ENCODE results near the gene ARHGDIB. TPM values are rescaled to one million over a fixed set of nuclear protein-coding genes. Genes with fewer than 3 reads are reported as not detected.

The ARHGDIB gene
- total RNA-seq, 5 donors from 2014 or later (not counting 1 experiment from before 2014, with no cell fraction given): 722 to 938 (median 785) TPM

- POLR2A ChIA-PET: no interaction called here
Measured at GRCh38 chr12:15000575-15000974, 39.2 kb upstream of the ARHGDIB start.

GRCh38 chr12:14999695-15000365 lies 38.4 kb upstream of the ARHGDIB start:
- Mint-ChIP-seq H3K27ac (no peak overlapping the region), H3K36me3 (no peaks in the 10 kb centered on the region), H3K9me3 (no peaks in the 10 kb centered on the region), H3K4me1 (peaks cover 9 to 11% (median 11%) of the 10 kb centered on the region in 3 donors), H3K27me3 (peaks cover 16 to 25% of the 10 kb centered on the region in 2 donors), H3K4me3 (no peak overlapping the region)
- ChIA-PET CTCF (interaction anchor here in 1 of 2 donors (0.6 kb wide), 1 partner anchor 45 kb away, joined by 3 read pairs; no protein-coding TSS in a partner anchor), POLR2A (no interaction called here)
- no peak for DNase-seq
- 83% methylated on average over 1 of the region's 2 CpGs for WGBS (ENCODE audit: insufficient coverage)
- Histone ChIP-seq H3K4me1 (ENCODE audit: control insufficient read depth in 1 of 2, extremely low read depth in 1 of 2, insufficient read depth in 2 of 2, low read length in 2 of 2) (peaks cover 9% of the 10 kb centered on the region in 2 experiments), H3K9me3 (no peaks in the 10 kb centered on the region), H3K27ac (ENCODE audit: low read length) (no peak overlapping the region), H3K36me3 (ENCODE audit: control insufficient read depth in 2 of 2, extremely low read depth in 1 of 2, insufficient read depth in 1 of 2, low read length in 1 of 2) (no peaks in the 10 kb centered on the region), H3K4me3 (ENCODE audit: control insufficient read depth in 1 of 2, extremely low read depth in 1 of 2, low read length in 1 of 2) (no peak overlapping the region), H3K27me3 (replicated peaks in 1 of 2; ENCODE audit: control insufficient read depth in 2 of 2, extremely low read depth in 1 of 2, insufficient read depth in 2 of 2, low read length in 1 of 2) (peaks cover 0 to 6% of the 10 kb centered on the region in 2 experiments)
- no peak for ATAC-seq (replicated peaks in 1 of 4)

More at GRCh38 chr12:15000575-15000974, 39.2 kb upstream of the ARHGDIB start:
- H3K36me3 ChIP-seq (ENCODE audit: control insufficient read depth in 2 of 2, extremely low read depth in 1 of 2, insufficient read depth in 1 of 2, low read length in 1 of 2): no peaks in the 10 kb centered on the region
- no peaks in the 10 kb centered on the region for H3K9me3 ChIP-seq
- no peaks in the 10 kb centered on the region for H3K9me3 Mint-ChIP-seq
- 86% methylated on average over 2 of the region's 2 CpGs for WGBS (ENCODE audit: insufficient coverage)
- peaks cover 17 to 31% of the 10 kb centered on the region in 2 donors for H3K27me3 Mint-ChIP-seq
- DNase-seq (no peak), ATAC-seq (replicated peaks in 1 of 4) (no peak)
- peaks cover 2 to 4% (median 4%) of the 10 kb centered on the region in 3 donors for H3K4me1 Mint-ChIP-seq
- no peak overlapping the region for H3K4me3 ChIP-seq (ENCODE audit: control insufficient read depth in 1 of 2, extremely low read depth in 1 of 2, low read length in 1 of 2)
- peaks cover 1 to 2% of the 10 kb centered on the region in 2 experiments for H3K4me1 ChIP-seq (ENCODE audit: control insufficient read depth in 1 of 2, extremely low read depth in 1 of 2, insufficient read depth in 2 of 2, low read length in 2 of 2)
- peaks cover 0 to 6% of the 10 kb centered on the region in 2 experiments for H3K27me3 ChIP-seq (replicated peaks in 1 of 2; ENCODE audit: control insufficient read depth in 2 of 2, extremely low read depth in 1 of 2, insufficient read depth in 2 of 2, low read length in 1 of 2)
- H3K36me3 Mint-ChIP-seq: no peaks in the 10 kb centered on the region
- H3K27ac ChIP-seq (ENCODE audit: low read length): no peak overlapping the region
- CTCF ChIA-PET: interaction anchor here (0.6 to 0.9 kb wide), 2 partner anchors 44 to 152 kb away, joined by 3 read pairs; no protein-coding TSS in a partner anchor
- H3K4me3 Mint-ChIP-seq: no peak overlapping the region
- H3K27ac Mint-ChIP-seq: no peak overlapping the region

- Histone ChIP-seq H3K4me3 (ENCODE audit: control insufficient read depth in 1 of 2, extremely low read depth in 1 of 2, low read length in 1 of 2) (no peak overlapping the region), H3K4me1 (ENCODE audit: control insufficient read depth in 1 of 2, extremely low read depth in 1 of 2, insufficient read depth in 2 of 2, low read length in 2 of 2) (peaks cover 13 to 15% of the 10 kb centered on the region in 2 experiments), H3K27me3 (replicated peaks in 1 of 2; ENCODE audit: control insufficient read depth in 2 of 2, extremely low read depth in 1 of 2, insufficient read depth in 2 of 2, low read length in 1 of 2) (peaks cover 0 to 6% of the 10 kb centered on the region in 2 experiments), H3K27ac (ENCODE audit: low read length) (no peak overlapping the region), H3K36me3 (ENCODE audit: control insufficient read depth in 2 of 2, extremely low read depth in 1 of 2, insufficient read depth in 1 of 2, low read length in 1 of 2) (no peaks in the 10 kb centered on the region), H3K9me3 (no peaks in the 10 kb centered on the region)
- POLR2A ChIA-PET: no interaction called here
- Mint-ChIP-seq H3K4me1 (peaks cover 16 to 18% (median 18%) of the 10 kb centered on the region in 3 donors), H3K27me3 (peaks cover 16 to 19% of the 10 kb centered on the region in 2 donors), H3K9me3 (no peaks in the 10 kb centered on the region), H3K36me3 (no peaks in the 10 kb centered on the region), H3K4me3 (no peak overlapping the region), H3K27ac (peak overlapping the region in 1 of 2 donors; percentile 1)
- CTCF ChIA-PET: interaction anchor here (0.6 to 0.7 kb wide), 2 partner anchors 33 to 151 kb away, joined by 3 read pairs; no protein-coding TSS in a partner anchor
- no peak for DNase-seq
- no CpG with 5 or more reads among the region's 2 CpGs for WGBS (ENCODE audit: insufficient coverage)
- ATAC-seq (replicated peaks in 1 of 4): no peak
Measured at GRCh38 chr12:14999021-14999694, 37.8 kb upstream of the ARHGDIB start.

GRCh38 chr12:14997998-14998397 lies 36.6 kb upstream of the ARHGDIB start:
- H3K9me3 Mint-ChIP-seq: no peaks in the 10 kb centered on the region
- no peaks in the 10 kb centered on the region for H3K36me3 Mint-ChIP-seq
- H3K4me1 ChIP-seq (ENCODE audit: control insufficient read depth in 1 of 2, extremely low read depth in 1 of 2, insufficient read depth in 2 of 2, low read length in 2 of 2): peaks cover 15 to 18% of the 10 kb centered on the region in 2 experiments
- peaks cover 9 to 10% of the 10 kb centered on the region in 2 donors for H3K27me3 Mint-ChIP-seq
- no peak overlapping the region for H3K4me3 Mint-ChIP-seq
- H3K4me3 ChIP-seq (ENCODE audit: control insufficient read depth in 1 of 2, extremely low read depth in 1 of 2, low read length in 1 of 2): no peak overlapping the region
- no CpG with 5 or more reads among the region's 3 CpGs for WGBS (ENCODE audit: insufficient coverage)
- ChIA-PET POLR2A (no interaction called here), CTCF (no interaction called here)
- no peak overlapping the region for H3K27ac ChIP-seq (ENCODE audit: low read length)
- H3K27ac Mint-ChIP-seq: no peak overlapping the region
- no peaks in the 10 kb centered on the region for H3K9me3 ChIP-seq
- H3K4me1 Mint-ChIP-seq: peaks cover 27 to 28% (median 28%) of the 10 kb centered on the region in 3 donors
- no peaks in the 10 kb centered on the region for H3K36me3 ChIP-seq (ENCODE audit: control insufficient read depth in 2 of 2, extremely low read depth in 1 of 2, insufficient read depth in 1 of 2, low read length in 1 of 2)
- peaks cover 0 to 6% of the 10 kb centered on the region in 2 experiments for H3K27me3 ChIP-seq (replicated peaks in 1 of 2; ENCODE audit: control insufficient read depth in 2 of 2, extremely low read depth in 1 of 2, insufficient read depth in 2 of 2, low read length in 1 of 2)
- DNase-seq (no peak), ATAC-seq (replicated peaks in 1 of 4) (no peak)

- H3K4me1 Mint-ChIP-seq: peaks cover 27 to 31% (median 31%) of the 10 kb centered on the region in 3 donors
- ATAC-seq (replicated peaks in 1 of 4) (peak in 3 of 4 experiments; percentile 36 to 70 (median 37)), DNase-seq (peak in 2 of 35 experiments; percentile 28 to 83)
- H3K4me3 ChIP-seq (ENCODE audit: control insufficient read depth in 1 of 2, extremely low read depth in 1 of 2, low read length in 1 of 2): no peak overlapping the region
- H3K27me3 Mint-ChIP-seq: peaks cover 5 to 6% of the 10 kb centered on the region in 2 donors
- no peak overlapping the region for H3K27ac ChIP-seq (ENCODE audit: low read length)
- no peaks in the 10 kb centered on the region for H3K36me3 ChIP-seq (ENCODE audit: control insufficient read depth in 2 of 2, extremely low read depth in 1 of 2, insufficient read depth in 1 of 2, low read length in 1 of 2)
- POLR2A ChIA-PET: interaction anchor here (0.5 to 1.6 kb wide), 7 partner anchors 12 to 225 kb away, joined by 3 to 10 read pairs (median 3); partner anchors contain the start of gene RERG (in 1 of the 2)
- H3K27me3 ChIP-seq (replicated peaks in 1 of 2; ENCODE audit: control insufficient read depth in 2 of 2, extremely low read depth in 1 of 2, insufficient read depth in 2 of 2, low read length in 1 of 2): no peaks in the 10 kb centered on the region
- no peaks in the 10 kb centered on the region for H3K36me3 Mint-ChIP-seq
- no CpG with 5 or more reads among the region's 3 CpGs for WGBS (ENCODE audit: insufficient coverage)
- peak overlapping the region; percentile 89 to 91 for H3K27ac Mint-ChIP-seq
- no peaks in the 10 kb centered on the region for H3K9me3 ChIP-seq
- peaks cover 4 to 8% (median 5%) of the 10 kb centered on the region in 3 donors for H3K9me3 Mint-ChIP-seq
- peak overlapping the region in 2 of 3 donors; percentile 28 to 46 for H3K4me3 Mint-ChIP-seq
- CTCF ChIA-PET: interaction anchor here (0.6 to 3.7 kb wide), 55 partner anchors 9 to 774 kb away, joined by 3 to 40 read pairs (median 4); partner anchors contain the start of genes ARHGDIB (in 1 of the 2), C12orf60 (in 1 of the 2), ERP27 (in 1 of the 2) and WBP11 (in 1 of the 2)
- peaks cover 15 to 18% of the 10 kb centered on the region in 2 experiments for H3K4me1 ChIP-seq (ENCODE audit: control insufficient read depth in 1 of 2, extremely low read depth in 1 of 2, insufficient read depth in 2 of 2, low read length in 2 of 2)
Measured at GRCh38 chr12:14995583-14996425, 34.4 kb upstream of the ARHGDIB start.

Measured in T-cell (primary cell).